ENCODE results near the gene MSI2. TPM values are rescaled to one million over a fixed set of nuclear protein-coding genes. Genes with fewer than 3 reads are reported as not detected.

Gene MSI2
- total RNA-seq, 1 donor from 2014 or later = 75.5 TPM

DNA sequence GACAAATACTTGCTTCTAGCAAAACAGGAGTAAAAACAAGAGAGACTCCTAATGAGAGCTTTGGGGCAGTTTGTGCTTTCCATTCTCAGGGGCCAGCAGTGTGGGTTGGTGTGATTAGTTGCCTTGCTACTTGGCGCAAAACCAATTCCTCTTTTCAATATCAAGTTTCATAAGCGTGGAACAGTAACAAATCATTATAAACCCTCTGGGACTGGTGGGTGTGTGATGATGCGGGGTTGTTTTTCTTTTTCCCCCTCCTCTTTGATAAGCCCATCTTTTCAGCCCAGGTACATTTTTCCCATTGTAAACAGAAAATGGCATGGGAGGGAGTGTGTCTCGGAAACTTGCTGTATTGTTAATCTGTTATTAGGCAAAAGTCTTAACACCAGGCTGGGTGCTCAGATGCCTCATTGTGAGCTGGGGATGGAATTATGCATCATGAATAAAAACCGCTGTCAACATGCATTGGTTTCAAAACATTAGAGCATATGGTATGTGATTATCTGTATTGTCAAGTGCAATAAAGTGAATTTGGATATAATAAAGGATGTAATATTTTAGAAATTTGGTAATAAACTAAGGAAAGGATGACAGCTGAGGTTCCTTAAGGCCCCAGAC, 322.4 kb downstream of the MSI2 start:
- H3K4me1 Mint-ChIP-seq (ENCODE audit: unreplicated experiment) = peaks cover 16% of the 10 kb centered on the region
- H3K4me3 Mint-ChIP-seq (ENCODE audit: unreplicated experiment) = no peak overlapping the region

DNA sequence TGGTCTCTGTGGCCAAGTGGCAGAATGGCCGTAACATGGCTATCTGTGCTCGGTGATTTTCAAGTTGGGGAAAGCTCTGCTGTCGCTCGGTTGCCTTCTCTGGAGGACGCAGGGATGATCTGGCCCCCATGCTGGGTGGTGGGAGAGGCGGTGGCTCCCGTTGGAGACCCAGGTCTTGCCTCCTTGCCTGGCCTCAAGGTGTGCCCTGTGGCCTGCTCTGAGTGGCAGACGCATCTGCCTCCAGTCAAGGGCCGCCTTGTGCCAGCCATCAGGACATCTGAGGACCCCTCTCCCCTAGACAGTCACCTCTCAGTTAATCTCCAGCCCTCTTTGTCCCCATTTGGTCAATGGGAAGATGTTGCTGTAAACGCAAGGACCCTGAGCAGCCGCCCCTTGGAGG, 322.9 kb downstream of the MSI2 start:
- TF ChIP-seq, protein P1, sequence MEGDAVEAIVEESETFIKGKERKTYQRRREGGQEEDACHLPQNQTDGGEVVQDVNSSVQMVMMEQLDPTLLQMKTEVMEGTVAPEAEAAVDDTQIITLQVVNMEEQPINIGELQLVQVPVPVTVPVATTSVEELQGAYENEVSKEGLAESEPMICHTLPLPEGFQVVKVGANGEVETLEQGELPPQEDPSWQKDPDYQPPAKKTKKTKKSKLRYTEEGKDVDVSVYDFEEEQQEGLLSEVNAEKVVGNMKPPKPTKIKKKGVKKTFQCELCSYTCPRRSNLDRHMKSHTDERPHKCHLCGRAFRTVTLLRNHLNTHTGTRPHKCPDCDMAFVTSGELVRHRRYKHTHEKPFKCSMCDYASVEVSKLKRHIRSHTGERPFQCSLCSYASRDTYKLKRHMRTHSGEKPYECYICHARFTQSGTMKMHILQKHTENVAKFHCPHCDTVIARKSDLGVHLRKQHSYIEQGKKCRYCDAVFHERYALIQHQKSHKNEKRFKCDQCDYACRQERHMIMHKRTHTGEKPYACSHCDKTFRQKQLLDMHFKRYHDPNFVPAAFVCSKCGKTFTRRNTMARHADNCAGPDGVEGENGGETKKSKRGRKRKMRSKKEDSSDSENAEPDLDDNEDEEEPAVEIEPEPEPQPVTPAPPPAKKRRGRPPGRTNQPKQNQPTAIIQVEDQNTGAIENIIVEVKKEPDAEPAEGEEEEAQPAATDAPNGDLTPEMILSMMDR (IDR thresholded peaks at IDR 0.05) = no peak
- Mint-ChIP-seq H3K9me3 (ENCODE audit: unreplicated experiment) (no peaks in the 10 kb centered on the region), H3K4me3 (ENCODE audit: unreplicated experiment) (no peak overlapping the region), H3K4me1 (ENCODE audit: unreplicated experiment) (peaks cover 16% of the 10 kb centered on the region), H3K27me3 (ENCODE audit: unreplicated experiment) (no peaks in the 10 kb centered on the region), H3K27ac (ENCODE audit: unreplicated experiment) (no peak overlapping the region), H3K36me3 (ENCODE audit: unreplicated experiment) (no peaks in the 10 kb centered on the region)
- no peak for DNase-seq (ENCODE audit: extremely low spot score, unreplicated experiment)

More for the DNA sequence above, 322.4 kb downstream of the MSI2 start:
- Mint-ChIP-seq H3K36me3 (ENCODE audit: unreplicated experiment) (peaks cover under 1% of the 10 kb centered on the region), H3K27ac (ENCODE audit: unreplicated experiment) (no peak overlapping the region), H3K27me3 (ENCODE audit: unreplicated experiment) (no peaks in the 10 kb centered on the region), H3K9me3 (ENCODE audit: unreplicated experiment) (no peaks in the 10 kb centered on the region)
- TF ChIP-seq, protein P1 (IDR thresholded peaks at IDR 0.05) = no peak
- no peak for DNase-seq (ENCODE audit: extremely low spot score, unreplicated experiment)

DNA sequence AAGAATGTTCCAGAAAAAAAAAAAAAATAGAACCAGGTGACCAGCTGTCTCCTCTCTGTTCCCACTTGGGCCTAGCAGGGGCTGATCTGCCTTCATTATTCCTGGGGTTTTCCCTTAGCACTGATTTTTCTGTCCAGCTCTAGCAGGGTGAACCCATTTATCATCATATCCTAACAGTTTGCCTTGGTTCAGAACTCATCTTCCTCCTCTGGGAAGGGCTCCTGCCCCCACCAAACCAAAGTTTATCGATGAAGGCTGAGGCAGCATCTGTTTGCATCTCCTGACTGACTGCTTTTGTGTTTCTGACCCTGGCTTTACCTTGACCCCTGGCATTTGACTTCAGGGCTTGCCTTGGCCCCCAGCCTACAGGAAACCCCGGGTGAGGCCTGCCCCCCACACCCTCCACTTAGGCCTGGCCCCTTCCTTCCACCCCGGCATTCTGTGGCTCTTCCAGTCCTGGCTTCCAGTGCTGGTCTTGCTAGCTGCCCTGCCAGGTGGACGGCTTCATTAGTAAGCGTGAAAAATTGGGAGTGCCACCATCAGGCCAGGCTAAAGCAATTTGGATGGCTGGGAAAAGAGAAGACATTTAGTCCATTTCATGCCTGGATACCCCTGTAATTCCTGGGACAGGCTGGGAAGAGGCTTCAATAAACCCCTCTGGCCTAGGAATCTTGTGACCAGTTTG, 323.9 kb downstream of the MSI2 start:
- Mint-ChIP-seq H3K9me3 (ENCODE audit: unreplicated experiment) (no peaks in the 10 kb centered on the region), H3K4me3 (ENCODE audit: unreplicated experiment) (no peak overlapping the region), H3K27me3 (ENCODE audit: unreplicated experiment) (no peaks in the 10 kb centered on the region), H3K36me3 (ENCODE audit: unreplicated experiment) (no peaks in the 10 kb centered on the region), H3K4me1 (ENCODE audit: unreplicated experiment) (peaks cover 16% of the 10 kb centered on the region), H3K27ac (ENCODE audit: unreplicated experiment) (no peak overlapping the region)
- TF ChIP-seq, protein P1 (IDR thresholded peaks at IDR 0.05) = no peak
- DNase-seq (ENCODE audit: extremely low spot score, unreplicated experiment) = no peak

DNA sequence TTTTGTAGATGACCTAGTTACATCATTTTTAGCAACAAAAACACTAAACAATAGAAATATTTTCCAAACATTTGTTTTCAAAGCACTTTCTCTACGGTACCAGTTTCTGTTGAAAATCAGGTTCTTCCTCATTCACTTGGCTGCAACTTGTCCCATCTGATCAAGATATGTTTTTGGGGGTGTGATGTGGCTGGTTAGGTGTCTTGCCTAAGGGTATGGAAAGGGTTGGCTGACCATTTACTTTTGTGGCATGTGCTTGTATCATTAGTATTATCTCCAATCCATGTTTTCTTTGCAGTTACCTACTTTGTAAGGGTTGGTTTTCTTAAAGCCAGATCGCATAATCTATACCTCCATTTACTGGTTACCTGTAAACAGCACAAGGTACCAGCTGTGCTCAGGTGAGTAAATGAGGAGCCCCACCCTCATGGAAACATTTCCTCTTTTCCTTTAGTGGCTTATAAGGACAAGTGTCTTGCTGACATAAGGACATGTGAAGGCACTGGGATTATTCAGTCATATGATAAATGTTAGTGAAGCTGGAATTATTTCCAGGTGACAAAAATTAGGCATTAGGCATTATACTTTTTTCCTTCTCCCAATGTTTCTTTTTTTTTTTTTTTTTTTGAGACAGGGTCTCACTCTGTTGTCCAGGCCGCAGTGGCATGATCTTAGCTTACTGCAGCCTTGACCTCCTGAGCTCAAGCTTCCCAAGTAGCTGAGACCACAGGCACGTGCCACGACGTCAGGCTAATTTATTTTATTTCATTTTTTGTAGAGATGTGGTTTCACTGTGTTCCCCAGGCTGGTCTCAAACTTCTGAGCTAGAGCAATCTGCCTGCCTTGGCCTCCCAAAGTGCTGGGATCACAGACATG, 326.8 kb downstream of the MSI2 start:
- no peaks in the 10 kb centered on the region for H3K27me3 Mint-ChIP-seq (ENCODE audit: unreplicated experiment)
- no peaks in the 10 kb centered on the region for H3K9me3 Mint-ChIP-seq (ENCODE audit: unreplicated experiment)
- H3K4me3 Mint-ChIP-seq (ENCODE audit: unreplicated experiment) = no peak overlapping the region
- H3K36me3 Mint-ChIP-seq (ENCODE audit: unreplicated experiment) = no peaks in the 10 kb centered on the region
- peaks cover 15% of the 10 kb centered on the region for H3K4me1 Mint-ChIP-seq (ENCODE audit: unreplicated experiment)
- DNase-seq (ENCODE audit: extremely low spot score, unreplicated experiment) = no peak
- TF ChIP-seq, protein P1 (IDR thresholded peaks at IDR 0.05) = no peak
- no peak overlapping the region for H3K27ac Mint-ChIP-seq (ENCODE audit: unreplicated experiment)

Data from osteocyte (in vitro differentiated cells).